Measurements from ENCODE around the gene PRRT1.
"Not testable (repeated sequence)": the region's sequence is repeated elsewhere in the genome, so short reads cannot be mapped to it uniquely, and the experiment has no call there.

Gene PRRT1

GRCh38 chr6:32117461-32117860, 34.3 kb downstream of the PRRT1 start:
- DNase-seq, result no peak

GRCh38 chr6:32116674-32117073, 35.1 kb downstream of the PRRT1 start:
- DNase-seq, result no peak

GRCh38 chr6:32115623-32116022, 36.1 kb downstream of the PRRT1 start:
- DNase-seq, result no peak

GRCh38 chr6:32114796-32115195, 36.9 kb downstream of the PRRT1 start:
- no peak for DNase-seq

GRCh38 chr6:32113386-32114352, 38.1 kb downstream of the PRRT1 start:
- DNase-seq, result no peak

GRCh38 chr6:32112431-32112980, 39.2 kb downstream of the PRRT1 start:
- DNase-seq, result no peak

- no peak for DNase-seq
Measured at GRCh38 chr6:32111424-32112066, 40.2 kb downstream of the PRRT1 start.

GRCh38 chr6:32110632-32111031, 41.1 kb downstream of the PRRT1 start:
- no peak for DNase-seq

GRCh38 chr6:32109765-32110160, 42.0 kb downstream of the PRRT1 start:
- DNase-seq, result no peak

GRCh38 chr6:32109114-32109764, 42.5 kb downstream of the PRRT1 start, which contains the start of gene TNXB:
Gene TNXB (minus strand): TSS chr6:32109338. CDS start chr6:32098198, 11,140 bp downstream.
- DNase-seq, result no peak

- DNase-seq, result no peak
Measured at GRCh38 chr6:32108727-32109113, 43.0 kb downstream of the PRRT1 start.

GRCh38 chr6:32108094-32108627, 43.6 kb downstream of the PRRT1 start:
- DNase-seq, result no peak

- DNase-seq, result no peak
Measured at GRCh38 chr6:32107406-32107805, 44.3 kb downstream of the PRRT1 start.

- no peak for DNase-seq
Measured at GRCh38 chr6:32105433-32105832, 46.3 kb downstream of the PRRT1 start.

- DNase-seq, result no peak
Measured at GRCh38 chr6:32102255-32102654, 49.5 kb downstream of the PRRT1 start.

- not testable (repeated sequence) for DNase-seq
Measured at GRCh38 chr6:32100251-32100650, 51.5 kb downstream of the PRRT1 start.

Data from NCI-H1930 (cell line).